WTC11 (cell line): Measurements from ENCODE around the gene AP4M1. TPM values are rescaled to one million over a fixed set of nuclear protein-coding genes. Genes with fewer than 3 reads are reported as not detected.

Source experiments
- ATAC-seq: fragments of 200-7000 bp; cut with Tn5 transposase; 2 replicates; pipeline ENCODE4 v1.10.0; 2021; ENCODE audit warnings: mild to moderate bottlenecking, moderate library complexity
- CTCF ChIA-PET: fragments of 300-600 bp; sonication (Branson Sonifier 250); formaldehyde crosslinking; loops from one replicate; lab custom pipeline; 2021; ENCODE audit warnings: antibody characterized with exemption; lab: Charles Lee
- POLR2A ChIA-PET: fragments of 350-600 bp; sonication (Branson Sonifier 250); formaldehyde crosslinking; loops from one replicate; lab custom pipeline; 2021; ENCODE audit warnings: antibody characterized with exemption; lab: Charles Lee
- DNase-seq: peaks from one replicate; pipeline ENCODE4 v3.0.0; 2021; ENCODE audit warnings: low spot score
- H3K27ac Mint-ChIP-seq: 2 replicates; pipeline ENCODE4 v1.8.0; 2021; ENCODE audit warnings: mixed read lengths
- H3K27me3 Mint-ChIP-seq: 2 replicates; pipeline ENCODE4 v1.8.0; 2021; ENCODE audit warnings: low read depth, mild to moderate bottlenecking, moderate library complexity, mixed read lengths
- H3K36me3 Mint-ChIP-seq: 2 replicates; pipeline ENCODE4 v1.8.0; 2021; ENCODE audit warnings: mixed read lengths
- H3K4me1 Mint-ChIP-seq: 2 replicates; pipeline ENCODE4 v1.8.0; 2022; ENCODE audit warnings: mixed read lengths
- H3K4me3 Mint-ChIP-seq: 2 replicates; pipeline ENCODE4 v1.8.0; 2021; ENCODE audit warnings: mild to moderate bottlenecking, moderate library complexity, mixed read lengths
- H3K9me3 Mint-ChIP-seq: 2 replicates; pipeline ENCODE4 v1.8.0; 2021; ENCODE audit warnings: mixed read lengths
- CDX4 ChIP-seq: fragments of 250-450 bp; sonication (Bioruptor Pico); IDR thresholded peaks from 2 replicates; pipeline ENCODE4 v1.9.0; 2021; ENCODE audit warnings: moderate library complexity, mild to moderate bottlenecking, inconsistent platforms, borderline replicate concordance
- CREM ChIP-seq: sonication (generic); formaldehyde crosslinking; IDR thresholded peaks from 2 replicates; pipeline ENCODE4 v1.8.1; 2022; ENCODE audit warnings: mild to moderate bottlenecking, missing genetic modification reagents, moderate library complexity
- ELF4 ChIP-seq: sonication (generic); formaldehyde crosslinking; IDR thresholded peaks from 2 replicates; pipeline ENCODE4 v1.8.1; 2022; ENCODE audit warnings: low read depth, mild to moderate bottlenecking, moderate library complexity, missing genetic modification reagents
- GABPB1 ChIP-seq: sonication (generic); formaldehyde crosslinking; IDR thresholded peaks from 2 replicates; pipeline ENCODE4 v1.8.1; 2023; ENCODE audit warnings: mild to moderate bottlenecking, missing genetic modification reagents
- GRHL2 ChIP-seq: fragments of 250-450 bp; sonication (Bioruptor Pico); IDR thresholded peaks from 2 replicates; pipeline ENCODE4 v1.8.0; 2022; ENCODE audit warnings: mild to moderate bottlenecking, moderate library complexity; ENCODE audit not compliant: insufficient replicate concordance, severe bottlenecking
- GTF2I ChIP-seq: fragments of 250-450 bp; sonication (Bioruptor Pico); conservative IDR thresholded peaks from 2 replicates; pipeline ENCODE4 v1.4.0; 2021; ENCODE audit warnings: mild to moderate bottlenecking
- JUN ChIP-seq: sonication (generic); formaldehyde crosslinking; IDR thresholded peaks from 2 replicates; pipeline ENCODE4 v1.8.0; 2023; ENCODE audit warnings: mild to moderate bottlenecking, missing genetic modification reagents
- NFATC4 ChIP-seq: fragments of 250-450 bp; sonication (Bioruptor Pico); IDR thresholded peaks from 2 replicates; pipeline ENCODE4 v1.9.0; 2021; ENCODE audit warnings: mild to moderate bottlenecking
- SMAD4 ChIP-seq: sonication (generic); formaldehyde crosslinking; IDR thresholded peaks from 2 replicates; pipeline ENCODE4 v1.8.0; 2022; ENCODE audit warnings: mild to moderate bottlenecking, missing genetic modification reagents
- STAT6 ChIP-seq: sonication (generic); formaldehyde crosslinking; conservative IDR thresholded peaks from 2 replicates; pipeline ENCODE4 v1.8.1; 2023; ENCODE audit warnings: mild to moderate bottlenecking, low read depth, missing genetic modification reagents, moderate library complexity
- ZMAT4 ChIP-seq: fragments of 250-450 bp; sonication (Bioruptor Pico); IDR thresholded peaks from 2 replicates; pipeline ENCODE4 v1.9.0; 2021; ENCODE audit warnings: mild to moderate bottlenecking
- ZNF219 ChIP-seq: sonication (generic); formaldehyde crosslinking; IDR thresholded peaks from 2 replicates; pipeline ENCODE4 v1.8.0; 2023; ENCODE audit warnings: missing genetic modification reagents, mild to moderate bottlenecking, borderline replicate concordance
- ZNF232 ChIP-seq: sonication (generic); formaldehyde crosslinking; IDR thresholded peaks from 2 replicates; pipeline ENCODE4 v1.8.0; 2022; ENCODE audit warnings: mild to moderate bottlenecking, missing genetic modification reagents
- ZNF281 ChIP-seq: sonication (generic); formaldehyde crosslinking; IDR thresholded peaks from 2 replicates; pipeline ENCODE4 v1.8.0; 2023; ENCODE audit warnings: mild to moderate bottlenecking, missing genetic modification reagents
- ZNF671 ChIP-seq: fragments of 250-450 bp; sonication (Bioruptor Pico); IDR thresholded peaks from 2 replicates; pipeline ENCODE4 v1.8.0; 2021; ENCODE audit warnings: mild to moderate bottlenecking
- total RNA-seq: library from RNA; stranded (reverse); gene quantifications from 3 replicates; pipeline ENCODE4 v1.2.3, GENCODE V29; 2021

The AP4M1 gene
- total RNA-seq, 1 experiment from 2014 or later = 18.0 TPM

- no peak for DNase-seq
- Mint-ChIP-seq H3K27ac (no peak overlapping the region), H3K9me3 (peaks cover 51% of the 10 kb centered on the region), H3K4me3 (no peak overlapping the region), H3K27me3 (peaks cover 13% of the 10 kb centered on the region), H3K4me1 (no peaks in the 10 kb centered on the region), H3K36me3 (peaks cover 75% of the 10 kb centered on the region)
- ATAC-seq = no peak
- POLR2A ChIA-PET = interaction anchor here (0.7 to 1.2 kb wide), 2 partner anchors 29 to 78 kb away, joined by 3 read pairs; partner anchors contain the start of gene LAMTOR4
- CTCF ChIA-PET = interaction anchor here (0.7 to 1.2 kb wide), 2 partner anchors 11 to 61 kb away, joined by 3 to 5 read pairs; no protein-coding TSS in a partner anchor
- TF ChIP-seq GTF2I (CRISPR knock-in tag) (peak; percentile 36), NFATC4 (CRISPR knock-in tag) (no peak), CDX4 (CRISPR knock-in tag) (no peak)
Observed at GRCh38 chr7:100071018-100071723, 30.3 kb upstream of the AP4M1 start.

- no peak overlapping the region for H3K27ac Mint-ChIP-seq
- H3K9me3 Mint-ChIP-seq = peaks cover 57% of the 10 kb centered on the region
- POLR2A ChIA-PET = no interaction called here
Observed at GRCh38 chr7:100072462-100072861, 29.0 kb upstream of the AP4M1 start.

GRCh38 chr7:100074841-100075240, 26.6 kb upstream of the AP4M1 start:
- peaks cover 3% of the 10 kb centered on the region; the same call in 1 of the 2 replicates for H3K4me1 Mint-ChIP-seq

More at GRCh38 chr7:100072462-100072861, 29.0 kb upstream of the AP4M1 start:
- peaks cover 84% of the 10 kb centered on the region for H3K36me3 Mint-ChIP-seq
- TF ChIP-seq ZNF219 (no peak), JUN (no peak), CREM (CRISPR knock-in tag) (no peak), ZNF671 (no peak), GRHL2 (CRISPR knock-in tag) (no peak), GABPB1 (CRISPR knock-in tag) (no peak), ELF4 (no peak)
- TF ChIP-seq, all 79 proteins: peak for 0
- CTCF ChIA-PET = no interaction called here
- Mint-ChIP-seq H3K4me1 (no peaks in the 10 kb centered on the region), H3K4me3 (no peak overlapping the region), H3K27me3 (peaks cover 13% of the 10 kb centered on the region)
- ATAC-seq = no peak
- DNase-seq = no peak

More at GRCh38 chr7:100074841-100075240, 26.6 kb upstream of the AP4M1 start:
- TF ChIP-seq ZNF281 (CRISPR knock-in tag) (no peak), STAT6 (CRISPR knock-in tag) (no peak), ZNF232 (CRISPR knock-in tag) (no peak), SMAD4 (CRISPR knock-in tag) (no peak), ZMAT4 (CRISPR knock-in tag) (no peak)
- peaks cover 94% of the 10 kb centered on the region for H3K36me3 Mint-ChIP-seq
- peaks cover 54% of the 10 kb centered on the region for H3K9me3 Mint-ChIP-seq
- DNase-seq = no peak
- POLR2A ChIA-PET = no interaction called here
- ATAC-seq = no peak
- no peak overlapping the region for H3K27ac Mint-ChIP-seq
- CTCF ChIA-PET = interaction anchor here (1.1 kb wide), 1 partner anchor 84 kb away, joined by 3 read pairs; no protein-coding TSS in a partner anchor
- no peak overlapping the region for H3K4me3 Mint-ChIP-seq
- H3K27me3 Mint-ChIP-seq = peaks cover 13% of the 10 kb centered on the region
